Nephron progenitor cell (in vitro differentiated cells): Measurements from ENCODE around the gene CDHR5.
A peak's percentile ranks its signal among the peaks of the same experiment; 100 is the strongest.

Experiments
- DNase-seq: peaks from one replicate; pipeline ENCODE4 v3.0.0; 2021
- H3K27ac Mint-ChIP-seq: 2 replicates; pipeline ENCODE4 v1.8.0; 2021; ENCODE audit warnings: mild to moderate bottlenecking, moderate library complexity, mixed read lengths
- H3K27me3 Mint-ChIP-seq: 2 replicates; pipeline ENCODE4 v1.8.0; 2021; ENCODE audit warnings: mild to moderate bottlenecking, low read depth, mixed read lengths; ENCODE audit not compliant: poor library complexity
- H3K36me3 Mint-ChIP-seq: 2 replicates; pipeline ENCODE4 v1.8.0; 2021; ENCODE audit warnings: low read depth, mixed read lengths
- H3K4me1 Mint-ChIP-seq: 2 replicates; pipeline ENCODE4 v1.8.0; 2021; ENCODE audit warnings: mixed read lengths
- H3K4me3 Mint-ChIP-seq: 2 replicates; pipeline ENCODE4 v1.8.0; 2021; ENCODE audit warnings: mild to moderate bottlenecking, moderate library complexity, mixed read lengths
- H3K9me3 Mint-ChIP-seq: 2 replicates; pipeline ENCODE4 v1.8.0; 2021; ENCODE audit warnings: mild to moderate bottlenecking, moderate library complexity, mixed read lengths
- CTCF ChIP-seq: fragments of 200-600 bp; sonication (generic); IDR thresholded peaks from 2 replicates; pipeline ENCODE4 v1.5.0; 2021; ENCODE audit warnings: antibody characterized with exemption

CDHR5 gene

GRCh38 chr11:605286-606129 lies 19.2 kb downstream of the CDHR5 start:
- no peaks in the 10 kb centered on the region for H3K9me3 Mint-ChIP-seq
- H3K27me3 Mint-ChIP-seq: no peaks in the 10 kb centered on the region
- H3K4me3 Mint-ChIP-seq: no peak overlapping the region
- no peak for TF ChIP-seq CTCF
- no peak for DNase-seq
- no peaks in the 10 kb centered on the region for H3K4me1 Mint-ChIP-seq
- H3K36me3 Mint-ChIP-seq: peaks cover 35% of the 10 kb centered on the region
- H3K27ac Mint-ChIP-seq: no peak overlapping the region

GRCh38 chr11:603154-603553 lies 21.6 kb downstream of the CDHR5 start:
- no peak for TF ChIP-seq CTCF
- no peaks in the 10 kb centered on the region for H3K27me3 Mint-ChIP-seq
- DNase-seq: no peak
- H3K9me3 Mint-ChIP-seq: no peaks in the 10 kb centered on the region
- H3K4me3 Mint-ChIP-seq: no peak overlapping the region
- no peak overlapping the region for H3K27ac Mint-ChIP-seq
- no peaks in the 10 kb centered on the region for H3K4me1 Mint-ChIP-seq
- peaks cover 37% of the 10 kb centered on the region for H3K36me3 Mint-ChIP-seq

GRCh38 chr11:601573-602245 lies 23.0 kb downstream of the CDHR5 start:
- TF ChIP-seq CTCF: no peak
- Mint-ChIP-seq H3K4me3 (no peak overlapping the region), H3K4me1 (no peaks in the 10 kb centered on the region), H3K36me3 (peaks cover 41% of the 10 kb centered on the region), H3K9me3 (no peaks in the 10 kb centered on the region), H3K27ac (peak overlapping the region; percentile 59), H3K27me3 (no peaks in the 10 kb centered on the region)
- DNase-seq: no peak

- DNase-seq: no peak
- no peaks in the 10 kb centered on the region for H3K9me3 Mint-ChIP-seq
- no peaks in the 10 kb centered on the region for H3K27me3 Mint-ChIP-seq
- H3K4me3 Mint-ChIP-seq: no peak overlapping the region
- no peak for TF ChIP-seq CTCF
- H3K27ac Mint-ChIP-seq: no peak overlapping the region
- peaks cover 46% of the 10 kb centered on the region for H3K36me3 Mint-ChIP-seq
- H3K4me1 Mint-ChIP-seq: no peaks in the 10 kb centered on the region
Observed at GRCh38 chr11:598005-598680, 26.6 kb downstream of the CDHR5 start.

GRCh38 chr11:597166-597725 lies 27.5 kb downstream of the CDHR5 start:
- Mint-ChIP-seq H3K27me3 (no peaks in the 10 kb centered on the region), H3K4me1 (no peaks in the 10 kb centered on the region), H3K4me3 (no peak overlapping the region), H3K36me3 (peaks cover 52% of the 10 kb centered on the region), H3K9me3 (no peaks in the 10 kb centered on the region), H3K27ac (peak overlapping the region; percentile 74)
- no peak for DNase-seq
- no peak for TF ChIP-seq CTCF
